GM12873 (cell line): ENCODE results near the gene ASB18.

Source experiments
- CTCF ChIP-seq: IDR thresholded peaks from 2 replicates; pipeline ENCODE4 v1.5.1; 2012; ENCODE audit warnings: low read depth, mild to moderate bottlenecking, moderate library complexity, low read length, control low read depth; ENCODE audit not compliant: insufficient read depth; ENCODE audit errors: missing control alignments

Gene ASB18

GRCh38 chr2:236259371-236259770 is 4.8 kb downstream of the ASB18 start:
- no peak for TF ChIP-seq CTCF

GRCh38 chr2:236257575-236257974 is 6.6 kb downstream of the ASB18 start:
- no peak for TF ChIP-seq CTCF

- TF ChIP-seq CTCF: no peak
Observed at GRCh38 chr2:236257136-236257535, 7.1 kb downstream of the ASB18 start.

GRCh38 chr2:236256366-236256985 is 7.7 kb downstream of the ASB18 start:
- no peak for TF ChIP-seq CTCF

- no peak for TF ChIP-seq CTCF
Observed at GRCh38 chr2:236254674-236255073, 9.5 kb downstream of the ASB18 start.

- no peak for TF ChIP-seq CTCF
Observed at GRCh38 chr2:236254001-236254400, 10.2 kb downstream of the ASB18 start.

- TF ChIP-seq CTCF: no peak
Observed at GRCh38 chr2:236252602-236253001, 11.6 kb downstream of the ASB18 start.
